SU-DHL-6 (cell line): Measurements from ENCODE around the gene GNB3.

ENCODE experiments used
- H2AFZ ChIP-seq: fragments of 200-600 bp; sonication (generic); 2 replicates; pipeline ENCODE4 v1.6.1; 2014; ENCODE audit warnings: low read depth, mild to moderate bottlenecking, moderate library complexity, mixed read lengths, antibody characterized with exemption, low read length; ENCODE audit not compliant: severe bottlenecking
- H3F3A ChIP-seq: fragments of 200-600 bp; shearing (Covaris generic); 2 replicates; pipeline ENCODE4 v1.6.0; 2016; ENCODE audit warnings: antibody characterized with exemption, mild to moderate bottlenecking; ENCODE audit not compliant: insufficient read depth
- H3K27ac ChIP-seq: fragments of 200-600 bp; sonication (generic); 2 replicates; pipeline ENCODE4 v1.5.1; 2016; ENCODE audit warnings: low read depth, mild to moderate bottlenecking, low read length, moderate library complexity, mixed read lengths
- H3K27me3 ChIP-seq: fragments of 200-600 bp; sonication (generic), shearing (Covaris generic); 2 replicates; pipeline ENCODE4 v1.6.0; 2014; ENCODE audit warnings: mild to moderate bottlenecking, low read length
- H3K36me3 ChIP-seq: fragments of 200-600 bp; sonication (generic); 2 replicates; pipeline ENCODE4 v1.6.1; 2014; ENCODE audit warnings: mild to moderate bottlenecking, low read length, mixed read lengths
- H3K4me2 ChIP-seq: fragments of 300-600, 200-600 bp; shearing (Covaris generic), sonication (generic); 2 replicates; pipeline ENCODE4 v1.6.0; 2014; ENCODE audit warnings: low read length, low read depth, mild to moderate bottlenecking; ENCODE audit not compliant: poor library complexity, severe bottlenecking
- H3K4me3 ChIP-seq: fragments of 200-600 bp; sonication (generic); 2 replicates; pipeline ENCODE4 v1.5.1; 2014; ENCODE audit warnings: antibody characterized with exemption, low read length, mild to moderate bottlenecking, mixed read lengths; ENCODE audit not compliant: insufficient read depth, poor library complexity, severe bottlenecking
- H3K79me2 ChIP-seq: fragments of 200-600 bp; sonication (generic); 2 replicates; pipeline ENCODE4 v1.6.1; 2014; ENCODE audit warnings: mild to moderate bottlenecking, low read length, moderate library complexity; ENCODE audit not compliant: insufficient read depth
- H3K9ac ChIP-seq: fragments of 200-600 bp; sonication (generic); 2 replicates; pipeline ENCODE4 v1.7.0; 2014; ENCODE audit warnings: mild to moderate bottlenecking, low read length
- H3K9me2 ChIP-seq: fragments of 200-600 bp; sonication (generic); replicated peaks from 2 replicates; pipeline ENCODE4 v1.6.1; 2014; ENCODE audit warnings: low read length; ENCODE audit not compliant: insufficient read depth
- H3K9me3 ChIP-seq: fragments of 200-600 bp; sonication (generic); 2 replicates; pipeline ENCODE4 v1.6.1; 2014; ENCODE audit warnings: low read length, mixed read lengths; ENCODE audit not compliant: insufficient read depth
- H4K20me1 ChIP-seq: fragments of 200-600 bp; sonication (generic); 2 replicates; pipeline ENCODE4 v1.6.1; 2014; ENCODE audit warnings: low read depth, mild to moderate bottlenecking, antibody characterized with exemption, low read length, moderate library complexity, mixed read lengths
- CTCF ChIP-seq: fragments of 200-600 bp; sonication (generic); IDR thresholded peaks from one replicate; pipeline ENCODE4 v1.5.1; 2017; ENCODE audit warnings: antibody characterized with exemption, mild to moderate bottlenecking, low read length, moderate library complexity; ENCODE audit not compliant: insufficient read depth, poor library complexity, severe bottlenecking
- EZH2phosphoT487 ChIP-seq: fragments of 200-600 bp; sonication (generic), shearing (Covaris generic); conservative IDR thresholded peaks from 2 replicates; pipeline ENCODE4 v1.6.1; 2018; ENCODE audit warnings: mild to moderate bottlenecking, antibody characterized with exemption, low read length, moderate library complexity, mixed read lengths

The GNB3 gene

DNA sequence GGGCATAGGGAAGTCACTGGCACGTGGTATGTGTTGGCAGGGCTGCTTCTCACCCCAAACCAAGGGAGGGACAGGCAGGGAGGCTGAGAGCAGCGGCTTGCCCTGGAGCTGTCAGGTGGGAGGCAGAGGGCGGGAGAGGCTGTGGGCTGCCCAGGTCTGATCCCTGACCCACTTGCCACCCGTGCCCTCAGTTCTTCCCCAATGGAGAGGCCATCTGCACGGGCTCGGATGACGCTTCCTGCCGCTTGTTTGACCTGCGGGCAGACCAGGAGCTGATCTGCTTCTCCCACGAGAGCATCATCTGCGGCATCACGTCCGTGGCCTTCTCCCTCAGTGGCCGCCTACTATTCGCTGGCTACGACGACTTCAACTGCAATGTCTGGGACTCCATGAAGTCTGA lies 4.7 kb downstream of the GNB3 start:
- Histone ChIP-seq H3K9ac (no peak overlapping the region), H3K27ac (no peak overlapping the region), H3K4me2 (no peak overlapping the region), H3K4me3 (no peak overlapping the region), H3K9me3 (no peaks in the 10 kb centered on the region), H2AFZ (no peak overlapping the region), H3K27me3 (no peaks in the 10 kb centered on the region), H3K79me2 (peaks cover 10% of the 10 kb centered on the region), H4K20me1 (no peaks in the 10 kb centered on the region), H3K36me3 (no peaks in the 10 kb centered on the region), H3K9me2 (no peaks in the 10 kb centered on the region), H3F3A (peaks cover 4% of the 10 kb centered on the region; the same call in 1 of the 2 replicates)
- TF ChIP-seq CTCF (no peak), EZH2phosphoT487 (no peak)

GRCh38 chr12:6846316-6846869 lies 5.7 kb downstream of the GNB3 start:
- Histone ChIP-seq H3K27ac (no peak overlapping the region), H3K4me2 (no peak overlapping the region), H3K9ac (no peak overlapping the region), H3K79me2 (peaks cover 17% of the 10 kb centered on the region), H4K20me1 (no peaks in the 10 kb centered on the region), H3K36me3 (no peaks in the 10 kb centered on the region), H2AFZ (no peak overlapping the region), H3K4me3 (no peak overlapping the region), H3F3A (peaks cover 6% of the 10 kb centered on the region; the same call in 1 of the 2 replicates), H3K9me2 (no peaks in the 10 kb centered on the region), H3K9me3 (no peaks in the 10 kb centered on the region), H3K27me3 (no peaks in the 10 kb centered on the region)
- TF ChIP-seq EZH2phosphoT487 (no peak), CTCF (no peak)

DNA sequence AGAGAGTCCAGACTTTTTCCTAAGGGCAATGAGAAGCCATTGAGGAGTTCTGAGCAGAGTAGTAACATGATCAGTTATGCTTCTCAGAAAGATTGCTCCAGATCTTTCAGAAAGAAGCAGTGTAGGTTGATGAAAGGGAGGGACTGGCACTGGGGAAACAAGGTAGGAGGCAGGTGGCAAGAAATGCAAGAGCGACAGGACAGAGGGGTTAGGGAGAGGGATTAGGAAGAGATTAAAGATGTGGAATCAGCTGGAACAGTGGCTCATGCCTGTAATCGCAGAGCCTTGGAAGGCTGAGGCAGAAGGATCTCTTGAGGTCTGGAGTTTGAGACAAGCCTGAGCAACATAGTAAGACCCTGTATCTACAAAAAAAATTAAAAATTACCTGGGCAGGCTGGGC lies 7.0 kb downstream of the GNB3 start:
- no peaks in the 10 kb centered on the region for H3K36me3 ChIP-seq
- no peak overlapping the region for H3K9ac ChIP-seq
- H2AFZ ChIP-seq = no peak overlapping the region
- no peak for TF ChIP-seq CTCF
- TF ChIP-seq EZH2phosphoT487 = no peak
- no peak overlapping the region for H3K4me2 ChIP-seq
- no peak overlapping the region for H3K27ac ChIP-seq
- peaks cover 17% of the 10 kb centered on the region for H3K79me2 ChIP-seq
- peaks cover 9% of the 10 kb centered on the region; the same call in 1 of the 2 replicates for H3F3A ChIP-seq
- H3K9me2 ChIP-seq = no peaks in the 10 kb centered on the region
- no peak overlapping the region for H3K4me3 ChIP-seq
- no peaks in the 10 kb centered on the region for H3K27me3 ChIP-seq
- H3K9me3 ChIP-seq = no peaks in the 10 kb centered on the region
- H4K20me1 ChIP-seq = no peaks in the 10 kb centered on the region
